HepG2 (cell line): ENCODE results near the gene LUZP1. TPM values are rescaled to one million over a fixed set of nuclear protein-coding genes. Genes with fewer than 3 reads are reported as not detected.

Experiments
- ATAC-seq: fragments of 200-7000 bp; cut with Tn5 transposase; 3 replicates; pipeline ENCODE4 v1.9.1; 2020; ENCODE audit warnings: mild to moderate bottlenecking, moderate library complexity
- BruUV-seq: library from RNA; stranded (reverse); fragments of 400-500 nt; replicated peaks from 2 replicates; lab custom pipeline; 2021; lab: Mats Ljungman, UMichigan
- CTCF ChIA-PET: fragments of 300-600 bp; formaldehyde crosslinking; extraction: SDS; loops from one replicate; lab custom pipeline; 2021; ENCODE audit warnings: low total read pairs, inconsistent platforms, low intra/inter-chr PET ratio; lab: Yijun Ruan, JAX
- POLR2A ChIA-PET: fragments of 350-600 bp; sonication (Branson Sonifier 250); formaldehyde crosslinking; loops from one replicate; lab custom pipeline; 2020; ENCODE audit warnings: antibody characterized with exemption, inconsistent platforms; lab: Yijun Ruan, JAX
- DNase-seq: peaks from one replicate; pipeline ENCODE4 v3.0.0-alpha.2; 2015; ENCODE audit warnings: low spot score
- FAIRE-seq: peaks from 3 replicates; lab custom pipeline; 2011; peaks lifted over from hg19 to GRCh38; lab: Jason Lieb, UNC
- H2AFZ ChIP-seq: one replicate; pipeline ENCODE4 v1.6.1; 2011; ENCODE audit warnings: low read length, inconsistent platforms
- H3K27ac ChIP-seq: fragments of 300-600 bp; 3 replicates; pipeline ENCODE4 v1.8.0; 2011; ENCODE audit warnings: mixed run types, mild to moderate bottlenecking, mixed read lengths, low read length, inconsistent platforms; ENCODE audit not compliant: insufficient read depth; ENCODE audit errors: extremely low read length
- H3K27me3 ChIP-seq, 2 experiments: fragments of 200-600 bp in 1 of 2; 2 replicates in 1 of 2; 3 replicates in 1 of 2; pipeline versions ENCODE4 v1.6.0 to v1.8.0; 2011; ENCODE audit warnings: low read length in 2 of 2, mild to moderate bottlenecking in 2 of 2, moderate library complexity in 2 of 2, inconsistent platforms in 1 of 2; ENCODE audit not compliant: insufficient read depth in 2 of 2, control insufficient read depth in 1 of 2
- H3K36me3 ChIP-seq, 2 experiments: fragments of 200-600 bp in 1 of 2; replicated peaks in 1 of 2; 2 replicates in 1 of 2; 3 replicates in 1 of 2; pipeline versions ENCODE4 v1.5.1 to v1.8.0; 2011; ENCODE audit warnings: low read length in 2 of 2, inconsistent platforms in 1 of 2; ENCODE audit not compliant: insufficient read depth in 2 of 2, control insufficient read depth in 1 of 2
- H3K4me1 ChIP-seq: 2 replicates; pipeline ENCODE4 v1.5.1; 2012; ENCODE audit warnings: low read length, inconsistent platforms; ENCODE audit not compliant: insufficient read depth
- H3K4me2 ChIP-seq: 2 replicates; pipeline ENCODE4 v1.6.0; 2011; ENCODE audit warnings: low read depth, low read length, inconsistent platforms
- H3K4me3 ChIP-seq, 3 experiments: fragments of 200-600 bp in 1 of 3; sonication (generic), shearing (Covaris generic) in 1 of 3; replicated peaks in 1 of 3; 2 replicates each; pipeline ENCODE4 v1.5.1; 2011 to 2016; ENCODE audit warnings: low read length in 3 of 3, inconsistent platforms in 2 of 3, low read depth in 2 of 3, mild to moderate bottlenecking in 2 of 3, control low read depth in 1 of 3, mixed read lengths in 1 of 3; ENCODE audit not compliant: insufficient read depth in 1 of 3
- H3K79me2 ChIP-seq: one replicate; pipeline ENCODE4 v1.6.1; 2011; ENCODE audit warnings: low read length, inconsistent platforms; ENCODE audit not compliant: insufficient read depth
- H3K9ac ChIP-seq: 2 replicates; pipeline ENCODE4 v1.6.0; 2011; ENCODE audit warnings: mild to moderate bottlenecking, low read depth, low read length, inconsistent platforms; ENCODE audit not compliant: insufficient read depth
- H3K9me3 ChIP-seq: 2 replicates; pipeline ENCODE4 v1.5.1; 2012; ENCODE audit warnings: mild to moderate bottlenecking, low read length
- H4K20me1 ChIP-seq: 2 replicates; pipeline ENCODE4 v1.6.0; 2011; ENCODE audit warnings: inconsistent platforms, mild to moderate bottlenecking, low read length, moderate library complexity; ENCODE audit not compliant: insufficient read depth
- MXI1 ChIP-seq: IDR thresholded peaks from 3 replicates; pipeline ENCODE4 v1.6.1; 2012; ENCODE audit warnings: low read depth, low read length, inconsistent platforms, borderline replicate concordance
- RORA ChIP-seq: sonication (generic); formaldehyde crosslinking; IDR thresholded peaks from 2 replicates; pipeline ENCODE4 v1.5.0; 2020; ENCODE audit warnings: mild to moderate bottlenecking, missing genetic modification reagents, moderate library complexity
- SIX4 ChIP-seq: sonication (generic); formaldehyde crosslinking; IDR thresholded peaks from 2 replicates; pipeline ENCODE4 v1.4.0; 2020; ENCODE audit warnings: missing genetic modification reagents
- SMAD3 ChIP-seq: sonication (generic); formaldehyde crosslinking; IDR thresholded peaks from 2 replicates; pipeline ENCODE4 v1.4.0; 2020; ENCODE audit warnings: missing genetic modification reagents
- SYNCRIP ChIP-seq: fragments of 200-400 bp; formaldehyde crosslinking; IDR thresholded peaks from 2 replicates; pipeline ENCODE4 v1.6.1; 2018; ENCODE audit warnings: mild to moderate bottlenecking, low read depth, low read length; ENCODE audit not compliant: insufficient read depth
- ZFP91 ChIP-seq: sonication (generic); formaldehyde crosslinking; IDR thresholded peaks from 2 replicates; pipeline ENCODE4 v1.9.0; 2022; ENCODE audit warnings: missing genetic modification reagents, mild to moderate bottlenecking, borderline replicate concordance
- WGBS: methylation state at CpG from one replicate; pipeline ENCODE4 v1.1.6; 2017; ENCODE audit warnings: low lambda C conversion rate; 5-methylcytosine and 5-hydroxymethylcytosine counted together
- in situ Hi-C: cut with HindIII; loops from 2 replicates; pipeline ENCODE4 v1.10.0; 2017; ENCODE audit warnings: low pct_unique_long_range_greater_than_20kb; ENCODE audit not compliant: extremely low pct_ligation_motif_present
- intact Hi-C: fragments of 100-400 bp; cut with micrococcal nuclease; formaldehyde crosslinking; loops from one replicate; pipeline ENCODE4 v1.10.0; 2022; ENCODE audit not compliant: unreplicated experiment
- polyA plus RNA-seq, 8 experiments: library from polyadenylated mRNA; depleted of rRNA in 3 of 8; stranded (reverse) in 7 of 8; unstranded in 1 of 8; fragments of >200 nt; fragmentation: Illumina TruSeq in 4 of 8; extraction: Trizol in 4 of 8; gene quantifications; 2 replicates each; pipeline versions ENCODE4 v1.2.1 to v1.2.3, GENCODE V29; 2011 to 2016; ENCODE audit warnings: low read depth in 4 of 8, missing spikeins in 1 of 8, mixed read lengths in 1 of 8; ENCODE audit not compliant: insufficient read depth in 1 of 8
- total RNA-seq, 5 experiments: library from RNA; depleted of rRNA; stranded (reverse); fragments of >200 nt; fragmentation: Illumina TruSeq; extraction: Trizol; gene quantifications; 2 replicates each; pipeline ENCODE4 v1.2.3, GENCODE V29; 2016; ENCODE audit warnings: low read depth in 1 of 5

Gene LUZP1
- total and polyA plus RNA-seq, 2 of the 13 experiments (the other 11 are each of a cell fraction or from before 2014, with no cell fraction given), result 6.9 to 12.7 TPM

- TF ChIP-seq SYNCRIP, result no peak
- no peak for TF ChIP-seq SIX4 (CRISPR knock-in tag)
- TF ChIP-seq RORA, result no peak
- TF ChIP-seq SMAD3 (CRISPR knock-in tag), result no peak
- DNase-seq (no peak), FAIRE-seq (no peak), ATAC-seq (no peak)
- in situ Hi-C loops (no loop called here), intact Hi-C loops (no loop called here)
- no peak overlapping the region for H3K4me3 ChIP-seq
- peak overlapping the region; percentile 35 for H3K27ac ChIP-seq
- no peak overlapping the region for H2AFZ ChIP-seq
- no peak overlapping the region for H3K4me2 ChIP-seq
- H3K4me1 ChIP-seq, result peaks cover 73% of the 10 kb centered on the region
- whole genome bisulfite sequencing, result 84% methylated on average over 4 of the region's 4 CpGs
- BruUV-seq, result no TSS peak
- H4K20me1 ChIP-seq, result no peaks in the 10 kb centered on the region
- ChIA-PET CTCF (no interaction called here), POLR2A (no interaction called here)
- H3K9ac ChIP-seq, result no peak overlapping the region
- H3K36me3 ChIP-seq, result no peaks in the 10 kb centered on the region
- peaks cover 65% of the 10 kb centered on the region for H3K79me2 ChIP-seq
- H3K27me3 ChIP-seq, result no peaks in the 10 kb centered on the region
- H3K9me3 ChIP-seq, result no peaks in the 10 kb centered on the region
Observed at GRCh38 chr1:23122796-23123195, 45.9 kb downstream of the LUZP1 start.

- ChIA-PET POLR2A (no interaction called here), CTCF (no interaction called here)
- peaks cover 67% of the 10 kb centered on the region for H3K79me2 ChIP-seq
- H4K20me1 ChIP-seq, result no peaks in the 10 kb centered on the region
- BruUV-seq, result no TSS peak
- no peaks in the 10 kb centered on the region for H3K27me3 ChIP-seq
- no peaks in the 10 kb centered on the region for H3K9me3 ChIP-seq
- H3K4me3 ChIP-seq, result no peak overlapping the region
- no peak overlapping the region for H2AFZ ChIP-seq
- 0 out of 3 replicates have a peak, but pooled peaks have one; percentile 32 for ATAC-seq
- FAIRE-seq, result no peak
- peaks cover 72% of the 10 kb centered on the region for H3K4me1 ChIP-seq
- no peak overlapping the region for H3K9ac ChIP-seq
- no peaks in the 10 kb centered on the region for H3K36me3 ChIP-seq
- WGBS, result 79% methylated on average over 4 of the region's 4 CpGs
- peak overlapping the region; percentile 35 for H3K27ac ChIP-seq
- no peak for DNase-seq
- intact Hi-C loops (no loop called here), in situ Hi-C loops (no loop called here)
- no peak for TF ChIP-seq MXI1
- TF ChIP-seq ZFP91, result no peak
- no peak overlapping the region for H3K4me2 ChIP-seq
Observed at GRCh38 chr1:23122023-23122748, 46.5 kb downstream of the LUZP1 start.
